ENCODE results near the gene MYO5B.

DNA sequence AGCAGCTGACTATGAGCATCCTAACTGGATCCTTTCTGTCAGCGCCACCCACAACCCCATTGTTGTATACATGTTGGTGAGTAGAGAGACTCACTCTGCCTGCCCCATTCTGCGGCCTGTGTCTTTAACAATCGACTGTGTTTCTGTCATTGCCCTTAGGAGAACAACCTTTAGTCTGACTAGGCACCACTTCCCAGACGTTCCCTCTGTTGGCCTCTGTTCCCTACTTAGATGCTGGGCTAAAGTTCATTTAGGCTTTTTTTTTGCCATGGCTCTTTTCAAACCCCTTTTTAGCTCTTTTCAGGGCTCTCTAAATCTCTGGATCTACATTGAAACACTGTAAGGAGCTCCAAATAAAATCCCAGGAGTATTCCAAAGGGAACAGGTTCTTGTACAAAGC is 361.1 kb downstream of the MYO5B start:
- TF ChIP-seq TAF1 (IDR thresholded peaks at IDR 0.05; ENCODE audit: borderline replicate concordance, low read depth, low read length) (no peak), RBBP5 (conservative IDR thresholded peaks at IDR 0.05) (no peak), USF2 (IDR thresholded peaks at IDR 0.05; ENCODE audit: borderline replicate concordance, low read depth, low read length) (no peak), POLR2A (IDR thresholded peaks at IDR 0.05; ENCODE audit: low read depth, low read length) (no peak), SPI1 (IDR thresholded peaks at IDR 0.05; ENCODE audit: borderline replicate concordance, insufficient read depth, low read depth, low read length) (no peak), BHLHE40 (IDR thresholded peaks at IDR 0.05; ENCODE audit: borderline replicate concordance in 1 of 2, low read depth in 2 of 2, low read length in 1 of 2) (no peak), ZBTB33 (IDR thresholded peaks at IDR 0.05) (no peak), CEBPB (IDR thresholded peaks at IDR 0.05; ENCODE audit: borderline replicate concordance in 1 of 2, low read depth in 2 of 2, low read length in 2 of 2) (no peak)
- TF ChIP-seq, protein P1, sequence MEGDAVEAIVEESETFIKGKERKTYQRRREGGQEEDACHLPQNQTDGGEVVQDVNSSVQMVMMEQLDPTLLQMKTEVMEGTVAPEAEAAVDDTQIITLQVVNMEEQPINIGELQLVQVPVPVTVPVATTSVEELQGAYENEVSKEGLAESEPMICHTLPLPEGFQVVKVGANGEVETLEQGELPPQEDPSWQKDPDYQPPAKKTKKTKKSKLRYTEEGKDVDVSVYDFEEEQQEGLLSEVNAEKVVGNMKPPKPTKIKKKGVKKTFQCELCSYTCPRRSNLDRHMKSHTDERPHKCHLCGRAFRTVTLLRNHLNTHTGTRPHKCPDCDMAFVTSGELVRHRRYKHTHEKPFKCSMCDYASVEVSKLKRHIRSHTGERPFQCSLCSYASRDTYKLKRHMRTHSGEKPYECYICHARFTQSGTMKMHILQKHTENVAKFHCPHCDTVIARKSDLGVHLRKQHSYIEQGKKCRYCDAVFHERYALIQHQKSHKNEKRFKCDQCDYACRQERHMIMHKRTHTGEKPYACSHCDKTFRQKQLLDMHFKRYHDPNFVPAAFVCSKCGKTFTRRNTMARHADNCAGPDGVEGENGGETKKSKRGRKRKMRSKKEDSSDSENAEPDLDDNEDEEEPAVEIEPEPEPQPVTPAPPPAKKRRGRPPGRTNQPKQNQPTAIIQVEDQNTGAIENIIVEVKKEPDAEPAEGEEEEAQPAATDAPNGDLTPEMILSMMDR (IDR thresholded peaks at IDR 0.05 in 2 of 3, conservative IDR thresholded peaks at IDR 0.05 in 1 of 3; ENCODE audit: control insufficient read depth in 2 of 3, extremely low read depth in 1 of 3, insufficient read depth in 1 of 3, low read depth in 3 of 3, low read length in 3 of 3), result no peak
- TF ChIP-seq, protein P2, sequence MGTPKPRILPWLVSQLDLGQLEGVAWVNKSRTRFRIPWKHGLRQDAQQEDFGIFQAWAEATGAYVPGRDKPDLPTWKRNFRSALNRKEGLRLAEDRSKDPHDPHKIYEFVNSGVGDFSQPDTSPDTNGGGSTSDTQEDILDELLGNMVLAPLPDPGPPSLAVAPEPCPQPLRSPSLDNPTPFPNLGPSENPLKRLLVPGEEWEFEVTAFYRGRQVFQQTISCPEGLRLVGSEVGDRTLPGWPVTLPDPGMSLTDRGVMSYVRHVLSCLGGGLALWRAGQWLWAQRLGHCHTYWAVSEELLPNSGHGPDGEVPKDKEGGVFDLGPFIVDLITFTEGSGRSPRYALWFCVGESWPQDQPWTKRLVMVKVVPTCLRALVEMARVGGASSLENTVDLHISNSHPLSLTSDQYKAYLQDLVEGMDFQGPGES (IDR thresholded peaks at IDR 0.05), result no peak
